Measurements from ENCODE around the gene TNNC2. TPM values are rescaled to one million over a fixed set of nuclear protein-coding genes. Genes with fewer than 3 reads are reported as not detected.

Gene TNNC2
- total RNA-seq, 1 experiment from 2014 or later, result 4.6 TPM

DNA sequence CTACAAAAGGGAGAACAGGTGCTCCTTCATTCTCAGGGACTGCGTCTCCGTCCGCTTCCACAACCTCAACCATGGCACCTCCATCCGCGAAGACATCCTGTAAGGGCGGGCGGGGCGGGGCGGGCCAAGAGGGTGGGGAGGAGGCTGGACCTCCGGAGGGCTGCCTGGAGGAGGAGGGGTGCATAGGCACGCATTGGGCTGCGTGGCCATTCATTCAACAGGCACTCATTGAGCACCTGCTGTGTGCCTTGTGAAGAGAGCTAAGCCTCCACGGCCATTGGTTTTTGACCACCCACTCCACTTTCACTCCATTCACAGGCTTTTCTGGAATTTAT is 30.7 kb upstream of the TNNC2 start:
- H2BK120ac ChIP-seq (ENCODE audit: low read depth, low read length, poor library complexity, severe bottlenecking), result no peak overlapping the region
- no CpG with 5 or more reads among the region's 13 CpGs for WGBS (ENCODE audit: extremely low coverage, insufficient read length, low lambda C conversion rate)
- no peak overlapping the region for H2AK5ac ChIP-seq (ENCODE audit: insufficient read length, low read length)
- TF ChIP-seq, protein P1, sequence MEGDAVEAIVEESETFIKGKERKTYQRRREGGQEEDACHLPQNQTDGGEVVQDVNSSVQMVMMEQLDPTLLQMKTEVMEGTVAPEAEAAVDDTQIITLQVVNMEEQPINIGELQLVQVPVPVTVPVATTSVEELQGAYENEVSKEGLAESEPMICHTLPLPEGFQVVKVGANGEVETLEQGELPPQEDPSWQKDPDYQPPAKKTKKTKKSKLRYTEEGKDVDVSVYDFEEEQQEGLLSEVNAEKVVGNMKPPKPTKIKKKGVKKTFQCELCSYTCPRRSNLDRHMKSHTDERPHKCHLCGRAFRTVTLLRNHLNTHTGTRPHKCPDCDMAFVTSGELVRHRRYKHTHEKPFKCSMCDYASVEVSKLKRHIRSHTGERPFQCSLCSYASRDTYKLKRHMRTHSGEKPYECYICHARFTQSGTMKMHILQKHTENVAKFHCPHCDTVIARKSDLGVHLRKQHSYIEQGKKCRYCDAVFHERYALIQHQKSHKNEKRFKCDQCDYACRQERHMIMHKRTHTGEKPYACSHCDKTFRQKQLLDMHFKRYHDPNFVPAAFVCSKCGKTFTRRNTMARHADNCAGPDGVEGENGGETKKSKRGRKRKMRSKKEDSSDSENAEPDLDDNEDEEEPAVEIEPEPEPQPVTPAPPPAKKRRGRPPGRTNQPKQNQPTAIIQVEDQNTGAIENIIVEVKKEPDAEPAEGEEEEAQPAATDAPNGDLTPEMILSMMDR (conservative IDR thresholded peaks at IDR 0.05), result no peak
- H3K36me3 Mint-ChIP-seq (ENCODE audit: insufficient read depth in 1 of 3, low read depth in 3 of 3), result peaks cover 5 to 8% (median 6%) of the 10 kb centered on the region in 3 experiments; a peak in 5 of 7 replicates
- no peak overlapping the region for H2AFZ ChIP-seq (ENCODE audit: low read length)
- peaks cover 50 to 55% of the 10 kb centered on the region in 2 experiments for H3K4me1 Mint-ChIP-seq
- peak overlapping the region; percentile 90 to 93 for H3K4me3 Mint-ChIP-seq
- H3K27me3 ChIP-seq (ENCODE audit: insufficient read depth, low read length), result no peaks in the 10 kb centered on the region
- peaks cover 2% of the 10 kb centered on the region for H4K20me1 ChIP-seq (ENCODE audit: control insufficient read depth, insufficient read depth, insufficient read length)
- no peak overlapping the region for H3K18ac ChIP-seq (ENCODE audit: insufficient read length, low read depth, low read length)
- H3K79me1 ChIP-seq (ENCODE audit: insufficient read depth, low read depth, low read length, poor library complexity, severe bottlenecking), result no peaks in the 10 kb centered on the region
- H3K23ac ChIP-seq (ENCODE audit: insufficient read length, low read depth, low read length), result no peak overlapping the region
- peaks cover 3% of the 10 kb centered on the region; the same call in 1 of the 2 replicates for H3K79me2 ChIP-seq (ENCODE audit: insufficient read depth, low read length)
- peak overlapping the region; percentile 97 for H3K4me2 ChIP-seq (ENCODE audit: insufficient read depth, insufficient read length, low read length)
- no peak overlapping the region for H2BK15ac ChIP-seq (ENCODE audit: low read depth, low read length)
- H2BK20ac ChIP-seq (ENCODE audit: low read depth, low read length, poor library complexity, severe bottlenecking), result no peak overlapping the region
- no peak overlapping the region for H4K91ac ChIP-seq (ENCODE audit: insufficient read length, low read depth, low read length)
- no peak overlapping the region for H2BK12ac ChIP-seq (ENCODE audit: insufficient read length, low read depth, low read length)
- no peak overlapping the region for H2BK5ac ChIP-seq (ENCODE audit: insufficient read length, low read length)
- H3K27me3 Mint-ChIP-seq (ENCODE audit: low read depth), result no peaks in the 10 kb centered on the region
- H3K9me3 Mint-ChIP-seq, result no peaks in the 10 kb centered on the region
- H4K8ac ChIP-seq (replicated peaks; ENCODE audit: insufficient read length, low read depth, low read length), result no peak overlapping the region
- peaks cover 5% of the 10 kb centered on the region for H3K23me2 ChIP-seq (ENCODE audit: insufficient read length, low read depth, low read length, poor library complexity, severe bottlenecking)
- H3K4me1 ChIP-seq (ENCODE audit: insufficient read depth, low read length), result peaks cover 14% of the 10 kb centered on the region; the same call in 1 of the 2 replicates
- no peak overlapping the region for H3K56ac ChIP-seq (ENCODE audit: insufficient read length, low read depth, low read length)
- DNase-seq, result peak; percentile 89
- H3T11ph ChIP-seq (ENCODE audit: low read length), result no peak overlapping the region
- no peaks in the 10 kb centered on the region for H3K9me3 ChIP-seq (ENCODE audit: control insufficient read depth, low read depth, low read length)
- no peak overlapping the region for H3K27ac ChIP-seq (ENCODE audit: insufficient read length, low read depth, low read length)
- H3K9ac ChIP-seq (ENCODE audit: extremely low read depth, insufficient read length, low read length), result no peak overlapping the region
- H3K27ac Mint-ChIP-seq, result peak overlapping the region; percentile 95 to 99 (median 96)
- no peak overlapping the region for H3K14ac ChIP-seq (ENCODE audit: insufficient read depth, low read length)
- H3K4ac ChIP-seq (ENCODE audit: low read depth, low read length), result no peak overlapping the region
- H4K5ac ChIP-seq (ENCODE audit: insufficient read length, low read depth, low read length), result no peak overlapping the region

Data from H9 (cell line).